ENCODE data around the gene TPH1. TPM values are rescaled to one million over a fixed set of nuclear protein-coding genes. Genes with fewer than 3 reads are reported as not detected.

TPH1 gene
- total and polyA plus RNA-seq, 9 of the 15 experiments (the other 6 are each of a cell fraction or from before 2014, with no cell fraction given): 0.04 to 0.29 (median 0.17) TPM

DNA sequence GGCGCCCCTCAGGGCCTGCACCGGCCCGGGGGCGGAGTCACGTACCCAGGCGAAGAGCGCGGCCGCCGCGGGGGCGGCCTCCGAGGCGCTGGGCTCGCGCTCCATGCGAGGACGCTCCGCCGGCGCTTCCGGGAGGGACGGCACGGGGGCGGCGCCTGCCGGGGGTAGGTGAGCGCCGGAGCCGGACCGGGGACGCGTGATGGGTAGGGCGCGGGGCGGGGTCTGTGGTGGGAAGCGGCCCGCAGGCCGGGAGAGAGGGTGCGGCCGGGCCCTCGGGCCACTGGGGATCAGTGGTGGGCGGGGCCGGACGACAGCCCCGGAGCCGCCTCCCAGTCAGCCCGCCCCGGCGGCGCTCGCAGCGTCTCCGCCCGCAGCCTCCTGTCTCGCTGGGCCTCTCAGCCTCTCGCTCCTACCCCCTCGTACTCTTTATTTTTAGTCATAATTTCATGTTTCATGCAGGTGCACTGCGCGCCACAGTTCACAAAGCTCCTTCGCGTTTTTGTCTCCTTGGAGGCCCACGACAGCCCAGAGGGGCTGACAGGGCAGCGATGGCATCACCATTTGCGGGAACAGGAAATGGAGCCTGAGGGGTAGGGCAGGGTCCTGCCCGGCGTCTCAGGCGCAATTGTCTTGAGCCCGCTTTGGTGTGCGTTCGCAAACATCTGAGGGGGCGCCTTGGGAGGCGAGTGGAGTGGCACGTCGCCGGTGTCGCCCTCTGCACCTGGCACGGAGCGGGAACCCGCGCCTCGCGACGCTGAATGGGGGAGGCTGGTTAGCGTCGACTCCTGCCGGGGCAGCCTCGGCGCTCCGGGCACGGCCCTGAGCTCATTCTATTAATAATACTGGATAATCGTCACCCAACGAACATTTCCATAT, 32.9 kb downstream of the TPH1 start, which contains the start of gene SERGEF (continued):
- TF ChIP-seq, protein P1, sequence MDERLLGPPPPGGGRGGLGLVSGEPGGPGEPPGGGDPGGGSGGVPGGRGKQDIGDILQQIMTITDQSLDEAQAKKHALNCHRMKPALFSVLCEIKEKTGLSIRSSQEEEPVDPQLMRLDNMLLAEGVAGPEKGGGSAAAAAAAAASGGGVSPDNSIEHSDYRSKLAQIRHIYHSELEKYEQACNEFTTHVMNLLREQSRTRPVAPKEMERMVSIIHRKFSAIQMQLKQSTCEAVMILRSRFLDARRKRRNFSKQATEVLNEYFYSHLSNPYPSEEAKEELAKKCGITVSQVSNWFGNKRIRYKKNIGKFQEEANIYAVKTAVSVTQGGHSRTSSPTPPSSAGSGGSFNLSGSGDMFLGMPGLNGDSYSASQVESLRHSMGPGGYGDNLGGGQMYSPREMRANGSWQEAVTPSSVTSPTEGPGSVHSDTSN (CRISPR knock-in tag; IDR thresholded peaks at IDR 0.05; ENCODE audit: low read depth): no peak
- TF ChIP-seq, protein P1 (tag; conservative IDR thresholded peaks at IDR 0.05; ENCODE audit: low read depth): no peak
- TF ChIP-seq ADNP (tag; IDR thresholded peaks at IDR 0.05) (no peak), PRPF4 (IDR thresholded peaks at IDR 0.05; ENCODE audit: insufficient read depth, low read depth, low read length, poor library complexity, severe bottlenecking) (no peak), ZNF384 (IDR thresholded peaks at IDR 0.05; ENCODE audit: low read depth, low read length) (no peak), ZFX (CRISPR knock-in tag; IDR thresholded peaks at IDR 0.05) (peak; percentile 82), ETV1 (tag; conservative IDR thresholded peaks at IDR 0.05; ENCODE audit: low read depth) (0 out of 2 replicates have a peak, but pooled peaks have one; percentile 15), SMAD4 (CRISPR knock-in tag; conservative IDR thresholded peaks at IDR 0.05) (peak; percentile 82; the same call in 1 of the 2 replicates), NRF1 (conservative IDR thresholded peaks at IDR 0.05 in 1 of 2, IDR thresholded peaks at IDR 0.05 in 1 of 2) (peak; percentile 65 to 70; a peak in 3 of 4 replicates), DPF2 (IDR thresholded peaks at IDR 0.05) (peak; percentile 22; the same call in 1 of the 2 replicates), ZBTB7A (IDR thresholded peaks at IDR 0.05; ENCODE audit: borderline replicate concordance, control insufficient read depth, low read depth, low read length) (peak; percentile 77; the same call in 1 of the 2 replicates), SUPT5H (IDR thresholded peaks at IDR 0.05) (peak; percentile 74), ZNF696 (CRISPR knock-in tag; conservative IDR thresholded peaks at IDR 0.05) (no peak), FOSL1 (tag; conservative IDR thresholded peaks at IDR 0.05) (no peak), ETV5 (CRISPR knock-in tag; IDR thresholded peaks at IDR 0.05; ENCODE audit: low read depth) (peak; percentile 86), RBM15 (IDR thresholded peaks at IDR 0.05; ENCODE audit: insufficient read depth, low read length) (no peak)
- TF ChIP-seq, protein P2, sequence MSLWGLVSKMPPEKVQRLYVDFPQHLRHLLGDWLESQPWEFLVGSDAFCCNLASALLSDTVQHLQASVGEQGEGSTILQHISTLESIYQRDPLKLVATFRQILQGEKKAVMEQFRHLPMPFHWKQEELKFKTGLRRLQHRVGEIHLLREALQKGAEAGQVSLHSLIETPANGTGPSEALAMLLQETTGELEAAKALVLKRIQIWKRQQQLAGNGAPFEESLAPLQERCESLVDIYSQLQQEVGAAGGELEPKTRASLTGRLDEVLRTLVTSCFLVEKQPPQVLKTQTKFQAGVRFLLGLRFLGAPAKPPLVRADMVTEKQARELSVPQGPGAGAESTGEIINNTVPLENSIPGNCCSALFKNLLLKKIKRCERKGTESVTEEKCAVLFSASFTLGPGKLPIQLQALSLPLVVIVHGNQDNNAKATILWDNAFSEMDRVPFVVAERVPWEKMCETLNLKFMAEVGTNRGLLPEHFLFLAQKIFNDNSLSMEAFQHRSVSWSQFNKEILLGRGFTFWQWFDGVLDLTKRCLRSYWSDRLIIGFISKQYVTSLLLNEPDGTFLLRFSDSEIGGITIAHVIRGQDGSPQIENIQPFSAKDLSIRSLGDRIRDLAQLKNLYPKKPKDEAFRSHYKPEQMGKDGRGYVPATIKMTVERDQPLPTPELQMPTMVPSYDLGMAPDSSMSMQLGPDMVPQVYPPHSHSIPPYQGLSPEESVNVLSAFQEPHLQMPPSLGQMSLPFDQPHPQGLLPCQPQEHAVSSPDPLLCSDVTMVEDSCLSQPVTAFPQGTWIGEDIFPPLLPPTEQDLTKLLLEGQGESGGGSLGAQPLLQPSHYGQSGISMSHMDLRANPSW (CRISPR knock-in tag; IDR thresholded peaks at IDR 0.05): no peak
- TF ChIP-seq, protein P3, sequence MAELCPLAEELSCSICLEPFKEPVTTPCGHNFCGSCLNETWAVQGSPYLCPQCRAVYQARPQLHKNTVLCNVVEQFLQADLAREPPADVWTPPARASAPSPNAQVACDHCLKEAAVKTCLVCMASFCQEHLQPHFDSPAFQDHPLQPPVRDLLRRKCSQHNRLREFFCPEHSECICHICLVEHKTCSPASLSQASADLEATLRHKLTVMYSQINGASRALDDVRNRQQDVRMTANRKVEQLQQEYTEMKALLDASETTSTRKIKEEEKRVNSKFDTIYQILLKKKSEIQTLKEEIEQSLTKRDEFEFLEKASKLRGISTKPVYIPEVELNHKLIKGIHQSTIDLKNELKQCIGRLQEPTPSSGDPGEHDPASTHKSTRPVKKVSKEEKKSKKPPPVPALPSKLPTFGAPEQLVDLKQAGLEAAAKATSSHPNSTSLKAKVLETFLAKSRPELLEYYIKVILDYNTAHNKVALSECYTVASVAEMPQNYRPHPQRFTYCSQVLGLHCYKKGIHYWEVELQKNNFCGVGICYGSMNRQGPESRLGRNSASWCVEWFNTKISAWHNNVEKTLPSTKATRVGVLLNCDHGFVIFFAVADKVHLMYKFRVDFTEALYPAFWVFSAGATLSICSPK (IDR thresholded peaks at IDR 0.05; ENCODE audit: borderline replicate concordance): no peak
- TF ChIP-seq, protein P4, sequence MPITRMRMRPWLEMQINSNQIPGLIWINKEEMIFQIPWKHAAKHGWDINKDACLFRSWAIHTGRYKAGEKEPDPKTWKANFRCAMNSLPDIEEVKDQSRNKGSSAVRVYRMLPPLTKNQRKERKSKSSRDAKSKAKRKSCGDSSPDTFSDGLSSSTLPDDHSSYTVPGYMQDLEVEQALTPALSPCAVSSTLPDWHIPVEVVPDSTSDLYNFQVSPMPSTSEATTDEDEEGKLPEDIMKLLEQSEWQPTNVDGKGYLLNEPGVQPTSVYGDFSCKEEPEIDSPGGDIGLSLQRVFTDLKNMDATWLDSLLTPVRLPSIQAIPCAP (CRISPR knock-in tag; IDR thresholded peaks at IDR 0.05; ENCODE audit: borderline replicate concordance): no peak
